CD14-positive monocyte (primary cell): ENCODE data around the gene NOS2. TPM values are rescaled to one million over a fixed set of nuclear protein-coding genes. Genes with fewer than 3 reads are reported as not detected.
"Not testable (repeated sequence)": the region's sequence is repeated elsewhere in the genome, so short reads cannot be mapped to it uniquely, and the experiment has no call there.

Source experiments
- DNase-seq, 3 donors: peaks; one replicate each; pipeline ENCODE4 v3.0.0-alpha.2; 2011 to 2022
- H2AFZ ChIP-seq: 2 replicates; pipeline ENCODE4 v1.6.0; 2012; ENCODE audit warnings: mild to moderate bottlenecking, low read depth, low read length, inconsistent platforms; ENCODE audit not compliant: insufficient read depth, poor library complexity, severe bottlenecking
- H3K27ac ChIP-seq, 2 donors: 1 replicate in 1 of 2; 2 replicates in 1 of 2; pipeline ENCODE4 v1.5.1; 2012 to 2013; ENCODE audit warnings: low read length in 2 of 2, control low read depth in 1 of 2, inconsistent platforms in 1 of 2, low read depth in 1 of 2, mild to moderate bottlenecking in 1 of 2
- H3K27me3 ChIP-seq, 2 donors: one replicate each; pipeline versions ENCODE4 v1.6.0 to v1.6.1; 2011 to 2013; ENCODE audit warnings: low read length in 2 of 2; ENCODE audit not compliant: control insufficient read depth in 2 of 2, insufficient read depth in 2 of 2
- H3K36me3 ChIP-seq, 2 donors: replicated peaks in 1 of 2; 1 replicate in 1 of 2; 2 replicates in 1 of 2; pipeline versions ENCODE4 v1.5.1 to v1.6.1; 2012 to 2013; ENCODE audit warnings: low read length in 2 of 2, control low read depth in 1 of 2, inconsistent platforms in 1 of 2, mild to moderate bottlenecking in 1 of 2; ENCODE audit not compliant: insufficient read depth in 2 of 2, control insufficient read depth in 1 of 2
- H3K4me1 ChIP-seq, 2 donors: 1 replicate in 1 of 2; 2 replicates in 1 of 2; pipeline versions ENCODE4 v1.5.1 to v1.6.1; 2012 to 2013; ENCODE audit warnings: low read length in 2 of 2, control low read depth in 1 of 2, inconsistent platforms in 1 of 2, mild to moderate bottlenecking in 1 of 2, moderate library complexity in 1 of 2; ENCODE audit not compliant: insufficient read depth in 2 of 2, control insufficient read depth in 1 of 2
- H3K4me2 ChIP-seq: replicated peaks from 2 replicates; pipeline ENCODE3; 2012; ENCODE audit warnings: low read length, moderate library complexity, mild to moderate bottlenecking; ENCODE audit not compliant: poor library complexity, severe bottlenecking; ENCODE audit errors: extremely low read depth
- H3K4me3 ChIP-seq, 3 experiments: fragments of 200-600 bp in 1 of 3; sonication (generic) in 1 of 3; replicated peaks in 1 of 3; 1 replicate in 2 of 3; 2 replicates in 1 of 3; pipeline ENCODE4 v1.5.1; 2011 to 2013; ENCODE audit warnings: low read length in 3 of 3, mild to moderate bottlenecking in 3 of 3, control low read depth in 2 of 3, low read depth in 2 of 3, inconsistent platforms in 1 of 3, moderate library complexity in 1 of 3
- H3K79me2 ChIP-seq: 2 replicates; pipeline ENCODE4 v1.6.0; 2012; ENCODE audit warnings: mild to moderate bottlenecking, control low read depth, inconsistent platforms, low read length, moderate library complexity; ENCODE audit not compliant: insufficient read depth
- H3K9ac ChIP-seq: 2 replicates; pipeline ENCODE4 v1.6.0; 2017; ENCODE audit warnings: low read length, mild to moderate bottlenecking; ENCODE audit not compliant: insufficient read depth, poor library complexity, severe bottlenecking
- H3K9me3 ChIP-seq, 2 donors: replicated peaks in 1 of 2; 1 replicate in 1 of 2; 2 replicates in 1 of 2; pipeline versions ENCODE4 v1.5.1 to v1.6.1; 2012 to 2013; ENCODE audit warnings: low read length in 2 of 2, control low read depth in 1 of 2; ENCODE audit not compliant: control insufficient read depth in 1 of 2, insufficient read depth in 1 of 2
- H4K20me1 ChIP-seq: 2 replicates; pipeline ENCODE4 v1.6.0; 2012; ENCODE audit warnings: mild to moderate bottlenecking, low read length, control low read depth, moderate library complexity; ENCODE audit not compliant: insufficient read depth
- H3K27ac Mint-ChIP-seq, 7 donors: one replicate each; pipeline ENCODE4 v1.8.0; 2020; ENCODE audit warnings: mild to moderate bottlenecking in 7 of 7, mixed read lengths in 7 of 7, moderate library complexity in 6 of 7, inconsistent platforms in 2 of 7
- H3K27me3 Mint-ChIP-seq, 3 donors: one replicate each; pipeline ENCODE4 v1.8.0; 2021 to 2022; ENCODE audit warnings: low read depth in 3 of 3, mild to moderate bottlenecking in 3 of 3, mixed read lengths in 3 of 3, moderate library complexity in 3 of 3, inconsistent platforms in 1 of 3
- H3K36me3 Mint-ChIP-seq, 2 donors: one replicate each; pipeline ENCODE4 v1.8.0; 2020; ENCODE audit warnings: mixed read lengths in 2 of 2, inconsistent platforms in 1 of 2, mild to moderate bottlenecking in 1 of 2
- H3K4me1 Mint-ChIP-seq: one replicate; pipeline ENCODE4 v1.8.0; 2020; ENCODE audit warnings: mild to moderate bottlenecking, mixed read lengths
- H3K4me3 Mint-ChIP-seq, 2 donors: one replicate each; pipeline ENCODE4 v1.8.0; 2020; ENCODE audit warnings: mild to moderate bottlenecking in 2 of 2, mixed read lengths in 2 of 2, moderate library complexity in 1 of 2
- H3K9me3 Mint-ChIP-seq, 7 donors: one replicate each; pipeline ENCODE4 v1.8.0; 2020 to 2022; ENCODE audit warnings: mixed read lengths in 7 of 7, mild to moderate bottlenecking in 6 of 7, moderate library complexity in 6 of 7, inconsistent platforms in 2 of 7
- WGBS: methylation state at CpG from one replicate; pipeline ENCODE4 v1.1.5; 2013; ENCODE audit warnings: missing lambda C conversion rate; ENCODE audit not compliant: insufficient coverage; 5-methylcytosine and 5-hydroxymethylcytosine counted together
- intact Hi-C, 2 donors: fragments of 100-400 bp; cut with micrococcal nuclease; formaldehyde crosslinking; loops; one replicate each; pipeline versions ENCODE4 v1.15.0 to v1.15.1; 2023
- polyA plus RNA-seq, 3 donors: library from polyadenylated mRNA; depleted of rRNA in 1 of 3; unstranded in 2 of 3; stranded (reverse) in 1 of 3; fragments of 300-500 nt in 2 of 3; fragments of >200 nt in 1 of 3; fragmentation: Illumina TruSeq in 2 of 3; gene quantifications; 1 replicate in 2 of 3; 2 replicates in 1 of 3; pipeline ENCODE4 v1.2.3, GENCODE V29; 2012 to 2021
- TF ChIP-seq, protein P1 (sequence below): fragments of 200-600 bp; IDR thresholded peaks from one replicate; pipeline ENCODE4 v1.8.0; 2022; ENCODE audit warnings: antibody characterized with exemption, mild to moderate bottlenecking

The NOS2 gene
- polyA plus RNA-seq, 3 donors = not detected

GRCh38 chr17:27741361-27741861 is 58.9 kb downstream of the NOS2 start:
- Histone ChIP-seq H3K36me3 (no peaks in the 10 kb centered on the region), H4K20me1 (no peaks in the 10 kb centered on the region), H3K9me3 (no peaks in the 10 kb centered on the region), H3K4me1 (peaks cover 18 to 26% of the 10 kb centered on the region in 2 donors), H3K9ac (no peak overlapping the region), H3K4me2 (no peak overlapping the region), H2AFZ (peak overlapping the region; percentile 13), H3K27ac (no peak overlapping the region), H3K4me3 (no peak overlapping the region), H3K27me3 (no peaks in the 10 kb centered on the region), H3K79me2 (no peaks in the 10 kb centered on the region)
- TF ChIP-seq, protein P1, sequence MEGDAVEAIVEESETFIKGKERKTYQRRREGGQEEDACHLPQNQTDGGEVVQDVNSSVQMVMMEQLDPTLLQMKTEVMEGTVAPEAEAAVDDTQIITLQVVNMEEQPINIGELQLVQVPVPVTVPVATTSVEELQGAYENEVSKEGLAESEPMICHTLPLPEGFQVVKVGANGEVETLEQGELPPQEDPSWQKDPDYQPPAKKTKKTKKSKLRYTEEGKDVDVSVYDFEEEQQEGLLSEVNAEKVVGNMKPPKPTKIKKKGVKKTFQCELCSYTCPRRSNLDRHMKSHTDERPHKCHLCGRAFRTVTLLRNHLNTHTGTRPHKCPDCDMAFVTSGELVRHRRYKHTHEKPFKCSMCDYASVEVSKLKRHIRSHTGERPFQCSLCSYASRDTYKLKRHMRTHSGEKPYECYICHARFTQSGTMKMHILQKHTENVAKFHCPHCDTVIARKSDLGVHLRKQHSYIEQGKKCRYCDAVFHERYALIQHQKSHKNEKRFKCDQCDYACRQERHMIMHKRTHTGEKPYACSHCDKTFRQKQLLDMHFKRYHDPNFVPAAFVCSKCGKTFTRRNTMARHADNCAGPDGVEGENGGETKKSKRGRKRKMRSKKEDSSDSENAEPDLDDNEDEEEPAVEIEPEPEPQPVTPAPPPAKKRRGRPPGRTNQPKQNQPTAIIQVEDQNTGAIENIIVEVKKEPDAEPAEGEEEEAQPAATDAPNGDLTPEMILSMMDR = no peak
- Mint-ChIP-seq H3K27ac (no peak overlapping the region), H3K9me3 (no peaks in the 10 kb centered on the region), H3K27me3 (peaks cover 0 to 9% (median 1%) of the 10 kb centered on the region in 3 donors), H3K36me3 (no peaks in the 10 kb centered on the region), H3K4me1 (peaks cover 13% of the 10 kb centered on the region), H3K4me3 (no peak overlapping the region)
- no peak for DNase-seq
- 72% methylated on average over 8 of the region's 9 CpGs for WGBS
- intact Hi-C loops = no loop called here

- H3K27ac Mint-ChIP-seq, H3K9ac ChIP-seq, H3K27ac ChIP-seq, H3K27me3 ChIP-seq, H3K4me3 Mint-ChIP-seq, H3K36me3 ChIP-seq, H4K20me1 ChIP-seq, H3K27me3 Mint-ChIP-seq, H3K9me3 Mint-ChIP-seq, H3K79me2 ChIP-seq, DNase-seq, intact Hi-C loops, H3K36me3 Mint-ChIP-seq, H3K4me3 ChIP-seq, H3K9me3 ChIP-seq, H2AFZ ChIP-seq, H3K4me2 ChIP-seq: not testable (repeated sequence)
- peaks cover 12% of the 10 kb centered on the region for H3K4me1 Mint-ChIP-seq
- H3K4me1 ChIP-seq = peaks cover 18 to 21% of the 10 kb centered on the region in 2 donors
- WGBS = 96% methylated on average over 5 of the region's 5 CpGs
Observed at GRCh38 chr17:27740541-27740940, 59.8 kb downstream of the NOS2 start.
